HEK293T (cell line): ENCODE data around the gene VWA1.

Experiments
- CTCF ChIA-PET: fragments of 350-600 bp; formaldehyde crosslinking; extraction: SDS; loops from one replicate; lab custom pipeline; 2021; ENCODE audit warnings: antibody characterized with exemption, inconsistent platforms; lab: Yijun Ruan, JAX
- POLR2A ChIA-PET: fragments of 350-600 bp; formaldehyde crosslinking; extraction: SDS; loops from one replicate; lab custom pipeline; 2020; ENCODE audit warnings: antibody characterized with exemption, inconsistent platforms; lab: Yijun Ruan, JAX
- DNase-seq: peaks from one replicate; pipeline ENCODE4 v3.0.0; 2012; ENCODE audit warnings: mixed read lengths; ENCODE audit errors: extremely low spot score
- ARNT ChIP-seq: fragments of 450-650 bp; IDR thresholded peaks from 2 replicates; pipeline ENCODE4 v1.6.1; 2017; ENCODE audit warnings: mild to moderate bottlenecking
- BHLHE40 ChIP-seq: fragments of 450-650 bp; IDR thresholded peaks from 2 replicates; pipeline ENCODE4 v1.6.1; 2016; ENCODE audit warnings: mild to moderate bottlenecking, moderate library complexity, borderline replicate concordance
- CTBP1 ChIP-seq: fragments of 450-650 bp; IDR thresholded peaks from 2 replicates; pipeline ENCODE4 v1.6.1; 2016; ENCODE audit warnings: borderline replicate concordance
- ELF4 ChIP-seq: fragments of 450-650 bp; IDR thresholded peaks from 2 replicates; pipeline ENCODE4 v1.6.1; 2017; ENCODE audit warnings: antibody characterized with exemption
- FOXA1 ChIP-seq: fragments of 450-650 bp; IDR thresholded peaks from 2 replicates; pipeline ENCODE4 v1.6.1; 2016; ENCODE audit warnings: mild to moderate bottlenecking
- FOXK2 ChIP-seq: fragments of 450-650 bp; IDR thresholded peaks from 2 replicates; pipeline ENCODE4 v1.6.1; 2016; ENCODE audit warnings: mild to moderate bottlenecking
- FOXM1 ChIP-seq: fragments of 450-650 bp; IDR thresholded peaks from 2 replicates; pipeline ENCODE4 v1.6.1; 2017; ENCODE audit warnings: mild to moderate bottlenecking, borderline replicate concordance
- HDGF ChIP-seq: fragments of 450-650 bp; IDR thresholded peaks from 2 replicates; pipeline ENCODE4 v1.6.1; 2017; ENCODE audit warnings: antibody characterized with exemption, borderline replicate concordance
- L3MBTL2 ChIP-seq: fragments of 450-650 bp; conservative IDR thresholded peaks from 2 replicates; pipeline ENCODE4 v1.6.1; 2016; ENCODE audit warnings: mild to moderate bottlenecking
- LEF1 ChIP-seq: fragments of 450-650 bp; IDR thresholded peaks from 2 replicates; pipeline ENCODE4 v1.6.1; 2017; ENCODE audit warnings: mild to moderate bottlenecking, borderline replicate concordance
- NFRKB ChIP-seq: fragments of 450-650 bp; IDR thresholded peaks from 2 replicates; pipeline ENCODE4 v1.6.1; 2016; ENCODE audit warnings: mild to moderate bottlenecking, moderate library complexity
- PKNOX1 ChIP-seq: fragments of 450-650 bp; IDR thresholded peaks from 2 replicates; pipeline ENCODE4 v1.6.1; 2016
- SP1 ChIP-seq: fragments of 450-650 bp; IDR thresholded peaks from 2 replicates; pipeline ENCODE4 v1.6.1; 2017
- SUZ12 ChIP-seq: fragments of 450-650 bp; IDR thresholded peaks from 2 replicates; pipeline ENCODE4 v1.6.1; 2016; ENCODE audit warnings: mild to moderate bottlenecking
- TARDBP ChIP-seq: fragments of 450-650 bp; IDR thresholded peaks from 2 replicates; pipeline ENCODE4 v1.6.1; 2016
- ZNF384 ChIP-seq: fragments of 450-650 bp; IDR thresholded peaks from 2 replicates; pipeline ENCODE4 v1.6.1; 2016

VWA1 gene

GRCh38 chr1:1390675-1391074 lies 44.8 kb upstream of the VWA1 start:
- DNase-seq: no peak
- TF ChIP-seq FOXK2 (no peak), NFRKB (no peak), FOXA1 (no peak), ZNF384 (no peak), TARDBP (no peak), ELF4 (no peak), ARNT (no peak), FOXM1 (no peak), BHLHE40 (no peak), L3MBTL2 (no peak)
- ChIA-PET POLR2A (interaction anchor here (1.8 kb wide), 1 partner anchor 8 kb away, joined by 7 read pairs; the partner anchor contains the start of gene CCNL2), CTCF (interaction anchor here (2.5 kb wide), 1 partner anchor 12 kb away, joined by 9 read pairs; no protein-coding TSS in a partner anchor)

- TF ChIP-seq LEF1 (no peak), CTBP1 (no peak), FOXK2 (no peak), FOXM1 (no peak), SP1 (no peak), HDGF (no peak), L3MBTL2 (no peak), SUZ12 (no peak), FOXA1 (no peak), ARNT (no peak)
- ChIA-PET CTCF (interaction anchor here (2.5 kb wide), 1 partner anchor 11 kb away, joined by 9 read pairs; no protein-coding TSS in a partner anchor), POLR2A (interaction anchor here (1.8 kb wide), 1 partner anchor 8 kb away, joined by 7 read pairs; the partner anchor contains the start of gene CCNL2)
- no peak for DNase-seq
Observed at GRCh38 chr1:1391225-1391624, 44.3 kb upstream of the VWA1 start.

GRCh38 chr1:1393014-1393413 lies 42.5 kb upstream of the VWA1 start:
- TF ChIP-seq ELF4 (no peak), CTBP1 (no peak), FOXA1 (no peak)
- DNase-seq: no peak
- ChIA-PET POLR2A (no interaction called here), CTCF (interaction anchor here (2.5 kb wide), 1 partner anchor 9 kb away, joined by 9 read pairs; no protein-coding TSS in a partner anchor)

GRCh38 chr1:1393428-1393827 lies 42.1 kb upstream of the VWA1 start:
- DNase-seq: no peak
- POLR2A ChIA-PET: no interaction called here
- no peak for TF ChIP-seq HDGF
- TF ChIP-seq L3MBTL2: no peak
- no peak for TF ChIP-seq ARNT
- TF ChIP-seq FOXM1: no peak
- TF ChIP-seq FOXA1: no peak
- no peak for TF ChIP-seq SUZ12
- no peak for TF ChIP-seq ZNF384
- TF ChIP-seq SP1: no peak
- TF ChIP-seq PKNOX1: no peak
- TF ChIP-seq LEF1: no peak
- TF ChIP-seq ELF4: no peak
- TF ChIP-seq FOXK2: no peak
- TF ChIP-seq BHLHE40: no peak
- TF ChIP-seq NFRKB: no peak
- no peak for TF ChIP-seq CTBP1
- TF ChIP-seq TARDBP: no peak
- CTCF ChIA-PET: no interaction called here

GRCh38 chr1:1394116-1394515 lies 41.4 kb upstream of the VWA1 start:
- CTCF ChIA-PET: no interaction called here
- no peak for TF ChIP-seq ARNT
- TF ChIP-seq FOXK2: no peak
- TF ChIP-seq PKNOX1: no peak
- TF ChIP-seq BHLHE40: no peak
- TF ChIP-seq SP1: no peak
- no peak for DNase-seq
- POLR2A ChIA-PET: no interaction called here

- CTCF ChIA-PET: no interaction called here
- POLR2A ChIA-PET: no interaction called here
- no peak for TF ChIP-seq ZNF384
- TF ChIP-seq ELF4: no peak
- TF ChIP-seq SUZ12: no peak
- no peak for TF ChIP-seq PKNOX1
- no peak for TF ChIP-seq HDGF
- TF ChIP-seq BHLHE40: no peak
- TF ChIP-seq FOXA1: no peak
- no peak for TF ChIP-seq ARNT
- TF ChIP-seq L3MBTL2: no peak
- TF ChIP-seq FOXK2: no peak
- no peak for TF ChIP-seq FOXM1
- TF ChIP-seq LEF1: no peak
- no peak for TF ChIP-seq SP1
- TF ChIP-seq NFRKB: no peak
- no peak for DNase-seq
Observed at GRCh38 chr1:1395166-1395565, 40.3 kb upstream of the VWA1 start.
